Stimulated activated CD4-positive, alpha-beta T cell treated with anti-CD3 and anti-CD28 coated beads, Interleukin-15, amount 100 ng/mL, for 24 hours (primary cell): ENCODE results near the gene GRIN2C.

Experiments used
- DNase-seq: peaks from one replicate; pipeline ENCODE4 v3.0.0-alpha.2; 2020

GRIN2C gene

DNA sequence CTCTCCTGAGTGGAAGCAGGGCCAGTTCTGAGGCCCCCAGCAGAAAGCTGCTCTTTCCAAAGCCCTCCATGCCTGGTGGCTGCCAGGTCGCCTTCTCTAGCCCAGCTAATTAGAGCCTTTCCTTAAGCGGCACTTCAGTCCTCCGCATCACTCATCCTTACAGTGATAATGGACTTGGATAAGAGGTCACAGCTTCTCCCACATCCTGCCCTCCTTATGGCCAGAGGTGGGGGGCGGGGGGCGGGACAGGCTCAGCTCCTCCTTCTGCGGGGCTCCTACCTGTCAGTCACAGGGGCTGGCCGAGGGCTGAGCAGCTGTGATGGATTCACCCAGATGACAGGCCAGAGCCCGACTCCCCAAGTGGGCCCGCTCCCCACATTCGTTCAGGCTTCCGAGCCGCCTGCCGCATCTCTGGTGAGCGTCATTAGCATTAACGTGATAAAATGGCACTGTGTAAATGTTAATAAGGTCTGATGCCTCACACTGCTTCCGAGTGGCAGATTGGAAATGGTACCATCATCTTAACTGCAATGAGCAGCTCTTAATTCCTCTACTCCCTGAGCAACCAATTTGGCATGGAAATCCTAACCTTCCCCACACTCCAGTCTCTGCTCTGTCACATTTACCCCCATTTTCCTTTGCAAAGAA lies 41.3 kb downstream of the GRIN2C start:
- DNase-seq, result no peak

DNA sequence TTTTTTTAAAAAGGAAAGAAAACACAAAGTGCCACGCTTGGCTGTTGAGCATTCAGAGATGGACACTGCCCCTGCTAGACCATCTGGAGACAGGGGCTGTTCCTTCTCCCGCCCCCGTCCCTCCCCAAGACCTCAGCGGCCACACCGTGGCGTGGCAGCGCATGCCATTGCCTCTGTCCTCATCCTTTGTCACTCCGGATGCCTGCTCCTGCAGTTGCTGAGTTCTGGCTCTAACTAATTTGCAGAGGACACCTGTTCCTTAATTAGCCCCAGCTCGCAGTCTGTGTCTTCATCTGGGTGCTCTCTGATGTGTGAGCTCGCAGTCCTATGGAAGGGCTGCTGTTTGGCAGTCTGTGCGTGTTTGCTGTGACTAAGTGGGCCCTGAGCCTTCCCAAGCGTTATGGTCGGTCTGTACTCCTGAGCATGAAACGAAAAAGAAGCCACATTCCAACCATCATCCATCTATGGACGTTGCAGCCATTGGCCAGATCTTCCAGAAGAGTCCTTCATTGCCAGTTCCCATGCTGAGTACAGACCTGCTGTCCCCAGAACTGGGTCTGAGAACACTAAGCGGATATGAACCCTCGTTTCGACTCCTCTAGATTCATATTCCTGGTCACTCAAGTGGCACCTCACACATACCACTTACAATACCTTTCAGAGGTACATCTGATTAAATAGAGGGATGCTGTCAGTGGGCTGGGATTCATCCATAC lies 42.6 kb downstream of the GRIN2C start:
- DNase-seq, result no peak

DNA sequence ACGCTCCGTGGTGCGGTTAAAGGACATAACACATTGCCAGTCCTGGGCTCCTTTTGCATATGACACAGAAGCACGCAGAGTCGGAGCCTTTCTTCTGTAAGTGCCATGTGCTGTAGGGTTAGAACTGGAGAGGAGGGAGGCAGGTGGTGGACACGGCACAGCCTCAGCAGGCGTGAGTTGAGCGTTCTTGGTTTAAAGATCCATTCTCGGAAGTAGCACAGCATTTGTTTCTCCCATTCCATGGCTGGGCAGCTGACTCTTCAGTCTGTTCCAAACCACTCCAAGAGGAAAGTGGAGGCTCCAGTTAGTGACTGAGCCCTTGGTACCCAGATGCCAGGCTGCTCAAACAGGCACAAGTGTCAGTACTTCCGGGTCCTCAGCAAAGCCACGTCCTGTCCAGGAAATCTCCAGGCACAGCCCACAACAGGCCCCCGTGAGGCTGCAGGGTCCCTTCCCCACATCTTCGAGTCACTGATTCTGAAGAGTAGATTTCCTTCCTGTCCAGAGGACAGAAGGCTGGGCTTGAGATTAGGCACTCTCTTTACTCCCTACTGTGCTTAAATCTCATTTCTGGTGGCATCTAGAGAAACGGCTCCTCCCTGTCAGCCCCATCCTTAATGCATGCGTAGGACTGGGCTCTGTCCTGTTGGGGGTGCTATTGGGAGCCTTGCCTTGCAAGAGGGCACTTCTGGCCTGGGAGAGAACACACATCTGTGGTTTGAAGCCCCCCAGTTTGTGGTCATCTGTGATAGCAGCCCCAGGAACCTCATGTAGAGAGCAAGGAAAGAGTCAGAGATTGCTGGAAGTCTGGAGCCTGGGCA lies 43.9 kb downstream of the GRIN2C start:
- no peak for DNase-seq

DNA sequence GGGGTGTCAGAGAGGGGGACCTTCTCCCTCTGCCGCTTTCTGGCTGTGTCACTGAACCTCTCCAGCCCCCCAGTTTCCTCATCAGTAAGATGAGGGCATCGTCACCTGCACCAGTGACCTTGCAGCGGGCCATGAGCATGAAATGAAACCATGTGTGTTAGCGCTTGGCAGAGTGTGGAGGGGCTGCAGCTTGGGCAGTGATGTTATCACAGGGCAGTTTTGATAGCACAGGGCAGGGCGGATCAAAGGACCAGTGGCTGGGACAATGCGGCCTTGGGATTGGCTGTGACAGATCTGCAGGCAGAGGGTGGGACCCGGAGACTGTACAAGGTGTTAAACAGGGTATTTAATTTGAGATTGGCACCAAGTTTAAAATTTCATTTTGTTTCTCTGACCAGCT lies 44.6 kb downstream of the GRIN2C start:
- no peak for DNase-seq

GRCh38 chr17:74814453-74814852 lies 45.2 kb downstream of the GRIN2C start:
- peak; percentile 14 for DNase-seq

DNA sequence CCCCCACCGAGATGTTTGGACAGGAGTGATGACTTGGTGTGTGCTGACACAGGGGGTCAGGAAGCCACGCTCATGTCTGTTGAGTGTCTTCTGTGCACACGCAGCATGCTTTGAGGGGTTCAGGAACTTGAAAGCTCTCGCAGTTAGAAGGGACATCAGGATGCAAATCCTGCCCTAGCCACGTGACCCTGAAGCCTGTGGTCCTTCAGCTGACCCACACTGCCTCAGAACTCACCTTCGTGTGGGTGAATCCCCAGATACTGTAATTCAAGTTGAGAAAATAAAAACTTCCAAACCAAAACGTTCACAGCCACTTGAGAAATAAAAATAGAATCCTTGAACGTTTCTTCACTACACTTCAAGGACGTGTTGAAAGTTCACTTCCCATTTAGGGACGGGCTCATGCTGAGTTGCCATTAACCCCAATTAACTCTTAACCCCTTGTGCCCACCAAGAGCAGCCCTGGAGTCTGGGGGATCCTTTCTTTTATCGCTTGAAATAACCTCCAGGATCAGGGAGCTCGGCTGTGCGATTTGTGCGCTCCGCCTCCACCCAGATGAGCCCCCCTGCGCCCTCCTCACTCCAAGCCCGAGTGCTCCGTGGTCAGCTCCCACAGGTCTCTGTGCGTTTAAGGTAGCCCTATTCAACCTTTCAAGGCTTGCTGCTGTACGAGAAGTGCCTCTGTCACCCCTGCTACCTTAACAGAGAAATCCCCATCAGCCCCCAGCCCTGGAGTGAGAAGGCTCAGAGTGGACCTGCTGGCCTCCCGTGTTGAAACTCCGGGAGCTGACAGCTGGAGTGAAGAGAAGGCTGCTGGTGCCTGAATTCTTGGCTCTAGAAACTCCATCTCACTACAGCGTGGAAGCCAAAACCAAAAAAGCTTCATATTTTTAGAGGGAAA lies 47.3 kb downstream of the GRIN2C start:
- DNase-seq, result no peak

- DNase-seq, result no peak
Measured at GRCh38 chr17:74810699-74811485, 48.8 kb downstream of the GRIN2C start.

DNA sequence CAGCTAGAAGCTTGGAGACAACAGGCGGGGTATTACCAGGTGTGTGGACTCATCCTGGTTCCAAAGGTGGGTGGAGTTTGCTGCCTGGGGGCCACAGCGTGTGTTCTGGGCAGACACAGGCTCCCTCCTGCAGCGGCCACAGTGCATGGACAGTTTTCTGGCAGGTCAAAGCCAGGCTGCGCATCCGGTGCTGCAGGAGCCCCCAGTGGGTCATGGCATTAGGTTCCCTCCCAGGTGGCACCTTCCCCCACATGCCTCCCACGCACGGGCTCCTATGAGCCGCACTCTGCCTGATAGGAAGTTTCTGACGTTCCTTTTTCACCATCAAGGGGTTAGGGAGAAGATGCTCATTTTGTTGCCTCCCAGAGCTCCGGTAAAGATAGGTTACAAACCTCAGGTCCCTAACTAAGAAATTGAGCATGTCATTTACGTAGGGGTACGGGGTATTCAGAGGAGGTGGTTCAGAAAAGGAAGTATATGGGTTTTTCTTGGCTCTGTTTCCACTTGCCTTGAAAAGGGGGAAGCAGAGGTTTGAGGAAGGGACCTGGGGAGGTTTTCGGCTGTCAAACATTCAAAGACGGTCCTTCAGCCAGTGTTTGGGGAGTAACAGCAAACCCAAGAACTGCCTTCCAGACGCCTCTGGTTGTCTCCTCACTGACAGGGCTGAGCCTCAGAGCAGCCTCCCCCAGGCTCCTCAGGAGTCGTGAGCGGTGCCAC lies 50.8 kb downstream of the GRIN2C start:
- DNase-seq, result no peak

DNA sequence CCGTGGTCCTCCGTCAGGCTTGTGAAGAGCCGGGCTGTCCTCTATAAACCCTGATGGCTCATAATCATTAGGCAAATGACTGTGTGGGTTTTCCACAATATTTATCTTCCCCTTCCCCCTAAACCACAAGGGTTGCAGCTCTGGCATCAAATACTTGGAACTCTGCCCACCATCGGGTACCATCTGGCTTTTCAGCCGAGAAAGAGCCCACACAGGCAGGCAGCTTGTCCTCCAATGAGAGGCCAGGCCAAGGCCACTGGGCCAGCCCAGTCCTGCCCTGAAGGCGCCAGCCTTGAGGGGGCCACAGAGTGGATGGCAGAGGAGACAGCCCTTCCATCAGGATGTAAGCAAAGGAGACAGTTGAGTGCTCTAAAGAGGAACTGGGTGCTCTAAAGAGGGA lies 51.8 kb downstream of the GRIN2C start:
- no peak for DNase-seq

GRCh38 chr17:74807441-74807840 lies 52.2 kb downstream of the GRIN2C start:
- DNase-seq, result no peak

GRCh38 chr17:74806334-74806733 lies 53.4 kb downstream of the GRIN2C start:
- DNase-seq, result no peak

GRCh38 chr17:74805591-74805991 lies 54.1 kb downstream of the GRIN2C start:
- no peak for DNase-seq

DNA sequence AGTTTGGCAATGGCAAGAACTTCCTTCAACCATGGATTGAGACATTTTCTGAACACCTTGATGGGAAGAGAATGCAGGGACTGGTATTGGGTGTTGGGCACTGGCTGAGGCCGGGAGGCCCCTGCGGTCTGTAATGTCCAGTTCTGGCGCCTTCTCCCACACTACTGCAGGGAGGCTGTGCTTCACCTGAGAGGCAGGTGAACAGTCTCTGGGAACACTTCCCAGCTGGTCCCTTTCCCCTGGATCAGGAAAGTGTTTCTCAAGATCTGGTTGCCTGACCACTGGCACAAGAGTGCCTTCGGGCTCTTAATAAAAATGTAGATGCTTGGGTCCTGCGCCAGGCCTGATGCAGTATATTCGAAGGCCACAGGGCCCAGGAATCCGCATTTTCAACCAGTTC lies 55.0 kb downstream of the GRIN2C start:
- DNase-seq, result no peak

- DNase-seq, result no peak
Measured at GRCh38 chr17:74803971-74804370, 55.7 kb downstream of the GRIN2C start.

DNA sequence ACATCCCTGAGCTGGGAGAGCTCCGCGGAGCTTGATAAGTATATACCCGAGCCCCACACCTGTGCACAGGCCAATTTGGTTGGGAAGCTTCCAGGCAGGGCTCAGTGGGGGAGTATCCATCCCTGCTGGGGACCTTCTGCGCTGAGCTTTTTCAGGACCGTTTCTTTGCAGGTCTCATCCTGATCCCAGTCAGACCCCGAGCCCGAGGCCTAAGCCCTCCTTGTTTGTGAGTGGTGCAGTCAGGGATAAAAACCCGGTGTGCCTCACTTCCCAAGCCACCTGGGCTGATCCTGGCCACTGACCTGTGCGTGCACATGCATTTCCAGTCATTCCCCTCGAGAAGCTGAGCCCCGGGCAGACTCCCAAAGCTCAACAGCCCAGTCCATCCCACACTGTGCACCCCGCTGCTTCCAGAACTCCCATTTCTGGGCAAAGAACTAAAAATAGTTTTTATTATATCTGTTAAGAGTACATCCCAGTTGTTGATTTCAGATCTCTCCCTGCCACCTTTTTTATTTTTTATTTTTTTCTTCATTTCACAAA lies 56.2 kb downstream of the GRIN2C start:
- DNase-seq, result no peak

GRCh38 chr17:74801896-74802295 lies 57.8 kb downstream of the GRIN2C start:
- DNase-seq, result no peak

- DNase-seq, result no peak
Measured at GRCh38 chr17:74800531-74800930, 59.2 kb downstream of the GRIN2C start.

- DNase-seq, result no peak
Measured at GRCh38 chr17:74799097-74799496, 60.6 kb downstream of the GRIN2C start.

DNA sequence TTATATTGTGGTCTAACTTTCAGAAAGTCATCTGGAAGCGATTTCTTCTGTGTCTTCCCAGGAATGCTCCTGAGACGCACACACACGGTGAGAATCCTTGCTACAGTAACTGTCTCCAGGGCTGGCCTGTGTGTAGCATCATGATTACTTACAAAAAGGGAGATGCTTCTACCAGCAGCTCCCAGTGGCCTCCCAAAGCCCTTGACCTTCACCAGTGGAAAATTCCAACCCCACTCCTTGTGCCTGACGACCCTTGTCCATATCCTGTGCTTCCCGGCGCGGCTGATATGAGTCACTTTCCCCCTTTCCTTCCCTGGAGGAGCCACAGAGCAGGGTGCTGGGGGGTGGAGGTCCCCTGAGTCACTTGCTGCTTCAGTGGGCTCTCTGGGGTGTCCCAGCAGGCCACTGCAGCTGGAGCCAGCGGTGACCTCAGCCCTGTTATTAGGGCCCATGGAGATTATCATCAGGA lies 61.4 kb downstream of the GRIN2C start:
- no peak for DNase-seq

DNA sequence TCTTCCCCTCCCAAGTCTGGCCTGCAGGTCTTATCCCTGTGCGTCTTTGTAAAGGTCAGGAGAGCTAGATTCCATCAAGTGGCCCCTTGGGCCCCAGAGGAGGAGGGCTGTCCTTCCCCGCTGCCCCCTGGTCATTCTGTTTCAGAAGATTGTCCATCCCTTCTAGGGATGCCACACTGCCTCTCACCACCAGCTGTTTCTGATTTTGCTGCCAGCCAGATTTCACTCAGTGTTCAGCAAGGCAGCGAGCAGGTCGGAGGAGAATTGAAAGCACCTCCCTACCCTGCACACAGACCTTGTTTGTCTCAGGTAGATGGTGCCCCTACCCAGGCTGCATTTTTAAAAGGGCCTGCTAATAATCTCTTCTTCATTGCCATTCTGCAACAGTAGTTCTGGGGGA lies 61.9 kb downstream of the GRIN2C start:
- DNase-seq, result no peak

GRCh38 chr17:74796866-74797265 lies 62.8 kb downstream of the GRIN2C start:
- DNase-seq, result no peak
